ENCODE results near the gene C16orf78. TPM values are rescaled to one million over a fixed set of nuclear protein-coding genes. Genes with fewer than 3 reads are reported as not detected.

The C16orf78 gene
- polyA plus RNA-seq, 1 donor (not counting 4 experiments of a cell fraction or from before 2014, with no cell fraction given) = not detected

DNA sequence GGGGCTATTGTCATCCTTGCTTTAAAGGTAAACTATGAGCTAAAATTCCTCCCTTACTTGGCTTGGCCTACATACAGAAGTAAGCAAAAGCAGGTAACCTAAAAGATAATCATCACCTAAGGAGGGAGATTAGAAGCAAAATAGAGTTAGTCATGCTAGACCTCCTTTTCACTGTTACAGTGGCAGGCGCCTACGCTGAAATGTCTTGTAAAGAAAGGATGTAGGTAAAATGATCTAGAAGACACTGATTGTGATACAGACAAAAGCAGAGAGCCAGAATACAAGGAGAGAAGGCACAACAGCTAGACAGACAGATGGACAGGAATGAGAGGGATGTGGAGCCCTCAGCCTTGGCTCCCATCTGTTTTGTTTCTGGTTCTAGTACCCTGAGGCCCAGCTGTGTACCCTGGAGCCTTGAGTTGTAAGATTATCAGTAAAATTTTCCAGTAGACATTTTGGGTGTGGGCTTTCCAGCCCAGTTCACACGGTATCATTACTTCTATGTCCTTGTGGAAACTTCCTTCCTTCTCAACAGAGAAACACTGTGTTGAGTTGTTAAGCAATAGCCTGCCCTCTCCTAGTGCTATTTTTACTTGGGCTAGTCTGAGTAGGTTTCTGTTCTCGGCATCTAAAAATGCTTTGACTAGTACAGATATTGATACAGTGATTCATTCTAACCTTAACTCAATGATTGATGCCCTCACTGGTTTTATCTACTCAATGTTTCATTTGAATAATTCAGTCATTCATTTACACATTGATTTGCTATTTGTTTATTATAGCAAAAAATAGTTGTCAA lies 7.7 kb upstream of the C16orf78 start:
- Histone ChIP-seq H3K36me3 (ENCODE audit: control insufficient read depth in 2 of 2, extremely low read depth in 1 of 2, insufficient read depth in 2 of 2, low read length in 2 of 2) (no peaks in the 10 kb centered on the region), H3K4me1 (ENCODE audit: control insufficient read depth, extremely low read depth, insufficient read depth, low read length) (no peaks in the 10 kb centered on the region), H3K9me3 (ENCODE audit: control insufficient read depth, low read depth, low read length) (no peaks in the 10 kb centered on the region), H3K27me3 (ENCODE audit: control insufficient read depth, extremely low read depth, insufficient read depth, low read length) (no peaks in the 10 kb centered on the region), H4K20me1 (ENCODE audit: control insufficient read depth, extremely low read depth, insufficient read depth, low read length) (no peaks in the 10 kb centered on the region), H3K9me1 (ENCODE audit: control insufficient read depth, extremely low read depth, insufficient read depth, low read length) (no peaks in the 10 kb centered on the region), H3K4me3 (ENCODE audit: control insufficient read depth in 2 of 3, extremely low read depth in 1 of 3, insufficient read depth in 2 of 3, low read depth in 1 of 3, low read length in 3 of 3) (no peak overlapping the region), H3K4me2 (ENCODE audit: control insufficient read depth, extremely low read depth, insufficient read depth, low read depth, low read length) (no peak overlapping the region), H3K27ac (ENCODE audit: control insufficient read depth, insufficient read depth, low read length) (no peak overlapping the region), H2AFZ (ENCODE audit: control insufficient read depth, low read length) (no peak overlapping the region), H3K9ac (ENCODE audit: control insufficient read depth, extremely low read depth, insufficient read depth, low read length) (no peak overlapping the region), H3K79me2 (ENCODE audit: control insufficient read depth, insufficient read depth, low read length) (no peaks in the 10 kb centered on the region)
- TF ChIP-seq, protein P1, sequence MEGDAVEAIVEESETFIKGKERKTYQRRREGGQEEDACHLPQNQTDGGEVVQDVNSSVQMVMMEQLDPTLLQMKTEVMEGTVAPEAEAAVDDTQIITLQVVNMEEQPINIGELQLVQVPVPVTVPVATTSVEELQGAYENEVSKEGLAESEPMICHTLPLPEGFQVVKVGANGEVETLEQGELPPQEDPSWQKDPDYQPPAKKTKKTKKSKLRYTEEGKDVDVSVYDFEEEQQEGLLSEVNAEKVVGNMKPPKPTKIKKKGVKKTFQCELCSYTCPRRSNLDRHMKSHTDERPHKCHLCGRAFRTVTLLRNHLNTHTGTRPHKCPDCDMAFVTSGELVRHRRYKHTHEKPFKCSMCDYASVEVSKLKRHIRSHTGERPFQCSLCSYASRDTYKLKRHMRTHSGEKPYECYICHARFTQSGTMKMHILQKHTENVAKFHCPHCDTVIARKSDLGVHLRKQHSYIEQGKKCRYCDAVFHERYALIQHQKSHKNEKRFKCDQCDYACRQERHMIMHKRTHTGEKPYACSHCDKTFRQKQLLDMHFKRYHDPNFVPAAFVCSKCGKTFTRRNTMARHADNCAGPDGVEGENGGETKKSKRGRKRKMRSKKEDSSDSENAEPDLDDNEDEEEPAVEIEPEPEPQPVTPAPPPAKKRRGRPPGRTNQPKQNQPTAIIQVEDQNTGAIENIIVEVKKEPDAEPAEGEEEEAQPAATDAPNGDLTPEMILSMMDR (optimal IDR thresholded peaks at IDR 0.05 in 1 of 3, IDR thresholded peaks at IDR 0.05 in 1 of 3, conservative IDR thresholded peaks at IDR 0.05 in 1 of 3; ENCODE audit: extremely low read depth in 1 of 3, insufficient read depth in 2 of 3, low read length in 3 of 3) = no peak
- no peak for TF ChIP-seq EZH2 (IDR thresholded peaks at IDR 0.05; ENCODE audit: low read length)
- FAIRE-seq (no peak), DNase-seq (ENCODE audit: low read depth, low spot score) (no peak)
- dilution Hi-C loops (cut with MboI; ENCODE audit: extremely low pct_ligation_motif_present, low sequenced_read_pairs) = no loop called here

DNA sequence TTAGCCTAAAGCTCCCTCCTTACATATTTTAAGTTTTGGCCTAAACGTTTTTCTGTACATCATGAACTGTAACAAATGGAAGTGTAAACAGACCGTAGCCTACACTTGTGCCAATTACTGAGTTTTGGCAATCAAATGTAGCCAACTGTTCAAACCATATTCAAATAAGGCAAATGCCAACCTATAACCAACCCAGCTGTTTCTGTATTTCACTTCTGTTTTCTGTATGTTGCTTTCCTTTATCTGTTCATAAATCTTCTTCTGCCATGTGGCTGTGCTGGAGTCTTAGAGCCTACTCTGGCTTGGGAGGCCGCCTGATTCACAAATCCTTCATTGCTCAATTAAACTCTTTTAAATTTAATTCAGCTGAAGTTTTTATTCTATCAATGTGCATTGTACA lies 6.9 kb upstream of the C16orf78 start:
- H3K9me3 ChIP-seq (ENCODE audit: control insufficient read depth, low read depth, low read length) = no peaks in the 10 kb centered on the region
- H3K27me3 ChIP-seq (ENCODE audit: control insufficient read depth, extremely low read depth, insufficient read depth, low read length) = no peaks in the 10 kb centered on the region
- DNase-seq (ENCODE audit: low read depth, low spot score) = no peak
- H3K27ac ChIP-seq (ENCODE audit: control insufficient read depth, insufficient read depth, low read length) = no peak overlapping the region
- no peaks in the 10 kb centered on the region for H3K36me3 ChIP-seq (ENCODE audit: control insufficient read depth in 2 of 2, extremely low read depth in 1 of 2, insufficient read depth in 2 of 2, low read length in 2 of 2)
- H3K9ac ChIP-seq (ENCODE audit: control insufficient read depth, extremely low read depth, insufficient read depth, low read length) = no peak overlapping the region
- H2AFZ ChIP-seq (ENCODE audit: control insufficient read depth, low read length) = no peak overlapping the region
- no peaks in the 10 kb centered on the region for H4K20me1 ChIP-seq (ENCODE audit: control insufficient read depth, extremely low read depth, insufficient read depth, low read length)
- TF ChIP-seq, protein P1 (optimal IDR thresholded peaks at IDR 0.05 in 1 of 3, IDR thresholded peaks at IDR 0.05 in 1 of 3, conservative IDR thresholded peaks at IDR 0.05 in 1 of 3; ENCODE audit: extremely low read depth in 1 of 3, insufficient read depth in 2 of 3, low read length in 3 of 3) = no peak
- no peak for TF ChIP-seq EZH2 (IDR thresholded peaks at IDR 0.05; ENCODE audit: low read length)
- FAIRE-seq = no peak
- H3K9me1 ChIP-seq (ENCODE audit: control insufficient read depth, extremely low read depth, insufficient read depth, low read length) = no peaks in the 10 kb centered on the region
- dilution Hi-C loops (cut with MboI; ENCODE audit: extremely low pct_ligation_motif_present, low sequenced_read_pairs) = no loop called here
- no peaks in the 10 kb centered on the region for H3K79me2 ChIP-seq (ENCODE audit: control insufficient read depth, insufficient read depth, low read length)
- no peak overlapping the region for H3K4me2 ChIP-seq (ENCODE audit: control insufficient read depth, extremely low read depth, insufficient read depth, low read depth, low read length)
- no peaks in the 10 kb centered on the region for H3K4me1 ChIP-seq (ENCODE audit: control insufficient read depth, extremely low read depth, insufficient read depth, low read length)
- H3K4me3 ChIP-seq (ENCODE audit: control insufficient read depth in 2 of 3, extremely low read depth in 1 of 3, insufficient read depth in 2 of 3, low read depth in 1 of 3, low read length in 3 of 3) = no peak overlapping the region

All from keratinocyte (primary cell).